HG03045 (cell line): ENCODE results near the gene ARMCX2.
A peak's percentile ranks its signal among the peaks of the same experiment; 100 is the strongest.
"Not testable (repeated sequence)": the region's sequence is repeated elsewhere in the genome, so short reads cannot be mapped to it uniquely, and the experiment has no call there.

ENCODE experiments used
- ATAC-seq: cut with Tn5 transposase; IDR thresholded peaks from one replicate; pipeline ENCODE4 v1.9.1; 2021; ENCODE audit warnings: mild to moderate bottlenecking, moderate library complexity; ENCODE audit not compliant: unreplicated experiment

ARMCX2 gene

DNA sequence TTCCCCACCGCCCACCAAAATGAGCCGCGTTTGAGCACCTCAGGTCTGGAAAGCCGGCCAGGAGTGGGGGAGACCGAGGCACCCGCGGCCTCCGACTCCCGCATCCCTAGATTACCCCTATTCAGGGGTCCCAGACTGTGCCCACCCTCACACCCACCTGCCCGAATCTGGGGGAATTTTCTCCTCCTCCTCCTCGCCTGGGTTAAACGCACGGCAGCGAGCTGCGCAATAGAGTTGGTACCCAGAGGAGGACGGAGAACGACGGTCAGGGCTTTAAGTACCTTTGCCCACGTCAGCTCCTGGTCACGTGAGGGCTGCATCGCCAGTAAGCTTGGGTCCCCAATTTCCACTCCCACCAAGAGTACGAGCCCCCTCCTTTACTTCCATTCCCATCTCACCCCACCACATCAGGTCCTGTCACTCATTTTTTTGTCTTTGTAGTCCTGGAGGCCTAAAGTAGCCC, at the start of gene ARMCX2:
ARMCX2 (minus strand) TSS at position 250 of the 463 bp plus-strand sequence. CDS start 2,262 bp downstream, outside the sequence.
- ATAC-seq, result no peak

DNA sequence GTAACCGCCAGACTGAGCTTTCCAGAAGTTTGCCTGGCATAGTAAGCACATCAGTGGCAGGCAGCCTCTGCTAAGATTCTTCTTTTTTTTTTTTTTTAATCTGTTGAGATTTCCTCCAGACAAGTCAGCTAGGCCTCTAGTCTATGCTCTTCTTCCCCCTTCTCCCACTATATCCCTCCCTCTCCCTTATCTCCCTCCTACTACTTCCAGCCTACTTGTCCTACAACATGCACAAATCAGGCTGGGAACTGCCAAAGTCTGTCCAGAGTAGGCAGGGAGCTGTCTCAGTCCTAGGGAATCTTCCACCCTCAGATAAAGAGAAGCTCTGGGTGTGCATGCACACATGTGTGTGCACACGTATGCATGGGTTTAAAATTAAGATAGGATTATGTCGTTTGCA, 49.7 kb upstream of the ARMCX2 start:
- ATAC-seq, result no peak

DNA sequence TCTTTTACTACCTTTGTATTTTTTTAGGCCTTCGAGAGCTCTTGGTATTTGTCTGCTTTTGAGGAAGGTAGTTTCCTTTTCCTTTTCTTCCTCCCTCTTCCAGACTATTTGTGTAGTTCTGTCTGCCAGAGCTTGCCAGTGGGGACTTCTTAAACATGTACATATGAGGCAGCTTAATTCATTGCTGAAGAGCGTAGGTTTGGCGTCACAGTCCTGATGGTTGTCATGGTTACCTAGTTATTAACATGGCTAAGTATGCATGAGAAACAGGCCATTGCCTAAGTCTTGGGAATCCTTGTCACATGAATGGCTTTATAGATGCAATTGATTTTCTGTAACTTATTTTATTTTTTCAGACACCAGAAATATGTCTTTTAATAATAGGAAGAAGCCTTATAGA, 48.5 kb upstream of the ARMCX2 start:
- no peak for ATAC-seq

DNA sequence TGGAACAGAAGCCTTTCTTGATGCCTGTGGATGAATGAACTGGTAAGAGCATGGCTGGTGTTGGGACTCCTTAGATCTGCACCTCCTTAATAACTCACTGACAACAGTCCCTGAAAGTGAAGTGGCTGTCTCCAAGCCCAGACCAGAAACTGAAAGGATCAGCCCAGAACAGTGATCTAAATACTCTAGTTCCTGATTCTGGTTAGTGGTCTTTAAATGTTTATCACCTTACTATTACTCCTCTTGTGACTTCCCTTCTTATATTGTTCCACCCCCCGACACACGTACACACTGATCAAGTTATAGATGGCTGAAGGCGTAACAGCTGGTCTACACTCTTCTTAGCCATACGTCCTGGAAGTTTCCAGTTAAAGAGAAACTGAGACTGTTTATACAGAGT, 33.8 kb upstream of the ARMCX2 start:
- no peak for ATAC-seq

DNA sequence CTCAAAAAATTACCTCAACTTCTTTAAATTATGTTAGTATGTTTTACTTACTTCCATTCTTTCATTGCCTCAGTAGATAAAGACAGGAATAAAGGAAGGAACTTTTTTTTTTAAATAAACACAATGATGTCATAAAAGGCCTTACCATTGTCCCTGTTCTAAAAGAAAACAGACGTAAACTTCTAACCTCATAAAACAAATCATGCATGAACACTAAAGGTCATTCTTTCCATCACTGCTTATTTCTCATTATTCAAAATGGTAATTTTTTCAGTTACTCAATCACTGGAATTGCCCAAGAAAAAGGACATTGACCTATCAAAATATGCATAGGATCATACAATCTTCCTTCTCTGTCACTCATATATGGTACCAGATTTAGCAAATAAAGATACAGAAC, 32.2 kb upstream of the ARMCX2 start:
- ATAC-seq, result no peak

DNA sequence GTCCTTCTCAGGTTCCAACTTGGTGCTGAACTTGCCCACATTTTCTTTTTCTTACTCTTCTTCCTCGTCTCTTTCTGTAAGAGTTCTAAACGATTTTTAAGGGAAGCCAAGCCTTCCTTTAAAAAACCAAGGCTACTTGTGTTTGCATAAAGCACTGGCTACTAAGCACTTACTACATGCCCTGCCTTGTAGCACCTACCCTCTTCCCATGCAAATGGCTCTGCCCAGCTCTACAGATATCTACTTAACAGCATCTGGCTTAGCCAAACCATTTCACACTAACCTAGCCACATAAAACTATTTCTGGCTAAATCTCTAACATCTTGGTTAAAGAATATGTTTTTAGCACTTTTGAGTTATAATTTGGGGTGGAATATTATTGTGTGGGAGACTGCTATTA, 26.9 kb upstream of the ARMCX2 start:
- no peak for ATAC-seq

DNA sequence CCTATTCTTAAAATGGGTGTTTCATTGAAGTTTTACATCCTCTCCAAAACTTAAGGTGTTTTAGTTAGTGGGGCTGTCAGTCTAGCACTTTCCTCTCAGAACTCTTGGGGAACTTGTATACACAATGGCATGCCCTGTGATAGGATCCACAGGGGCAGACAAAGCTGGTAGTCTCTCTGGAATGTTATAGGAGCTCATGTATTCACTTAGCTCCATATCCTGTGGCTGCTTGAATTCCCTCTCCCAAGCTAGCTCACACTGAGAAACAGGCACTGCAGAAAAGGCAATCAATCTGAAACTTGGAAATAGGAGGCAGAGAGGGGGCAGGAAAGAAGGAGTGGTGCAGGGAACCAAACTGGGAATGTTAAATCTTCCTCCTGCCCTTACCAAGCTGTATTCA, 26.3 kb upstream of the ARMCX2 start:
- no peak for ATAC-seq

DNA sequence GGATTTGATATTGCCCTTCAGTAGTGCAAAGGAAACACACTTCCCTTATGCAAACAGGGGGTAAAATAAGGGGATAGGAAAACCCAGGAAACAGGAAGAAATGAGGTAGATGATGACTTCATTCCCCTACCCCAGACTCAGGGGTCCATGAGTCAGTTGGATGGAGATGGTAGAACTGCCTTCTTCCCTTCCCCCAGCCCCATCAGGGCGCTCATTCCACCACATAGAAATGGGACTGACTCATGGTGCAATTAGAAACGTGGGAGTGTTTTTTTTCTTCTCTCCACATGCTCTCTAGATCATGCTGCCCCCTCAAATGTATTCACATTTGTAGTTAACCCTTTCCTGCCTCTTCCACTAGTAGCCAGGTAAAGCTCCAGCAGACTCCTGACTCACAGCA, 23.1 kb upstream of the ARMCX2 start:
- ATAC-seq, result no peak

DNA sequence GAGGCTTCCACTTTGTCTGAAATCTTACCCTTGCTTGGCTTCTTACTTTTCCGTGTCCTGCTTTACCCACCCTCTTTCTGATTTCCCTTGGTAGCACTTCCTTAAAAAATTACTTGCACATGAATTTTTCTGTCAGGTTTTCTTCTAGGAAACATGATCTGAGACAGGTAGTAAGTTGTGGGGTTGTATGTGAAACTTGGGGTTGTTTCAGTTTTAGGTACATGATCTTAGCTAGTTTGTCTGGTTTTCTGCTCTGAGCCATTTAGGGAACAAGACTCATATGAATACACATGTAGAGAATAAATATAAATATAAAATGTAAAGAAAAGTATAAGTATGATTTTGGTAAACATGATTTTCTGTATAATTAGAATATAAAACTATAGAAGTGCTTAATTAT, 17.4 kb upstream of the ARMCX2 start:
- ATAC-seq, result no peak

DNA sequence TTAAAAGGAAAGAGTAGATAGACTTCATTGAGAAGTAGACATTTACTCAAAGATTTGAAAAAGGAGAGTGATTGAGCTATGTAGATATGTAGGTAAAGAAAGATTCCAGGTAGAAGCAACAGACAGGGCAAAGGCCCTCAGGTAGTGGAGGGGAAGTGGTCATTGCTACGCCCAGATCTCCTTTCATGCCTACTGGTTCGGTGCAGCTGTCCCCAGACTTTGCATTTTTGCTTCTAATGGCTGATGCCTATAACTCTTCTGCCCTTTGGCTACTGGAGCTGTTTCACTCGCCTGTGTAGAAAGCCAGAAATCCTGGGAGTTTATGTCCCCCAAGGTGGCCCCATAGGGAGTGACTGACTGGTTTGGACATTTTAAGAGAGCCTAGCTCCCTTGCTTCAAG, 16.9 kb upstream of the ARMCX2 start:
- no peak for ATAC-seq

DNA sequence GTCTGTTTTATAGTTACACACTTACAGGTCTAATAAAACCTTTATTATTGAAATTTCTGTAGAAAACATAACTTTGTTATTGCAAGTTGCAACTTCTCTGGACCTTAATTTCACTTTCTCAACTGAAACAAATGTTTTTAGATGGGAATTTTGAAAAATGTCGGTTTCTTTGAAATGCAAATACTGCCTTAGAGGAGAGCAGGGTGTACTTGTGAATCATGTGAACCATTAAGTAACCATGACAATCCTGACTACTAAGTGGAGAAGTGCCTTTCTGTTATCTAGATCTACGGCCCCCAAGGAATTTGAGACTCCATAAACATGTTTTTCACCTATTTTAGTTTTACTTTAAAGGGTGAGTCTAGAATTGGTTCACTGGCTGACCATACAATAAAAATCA, 8.5 kb upstream of the ARMCX2 start:
- ATAC-seq, result no peak

DNA sequence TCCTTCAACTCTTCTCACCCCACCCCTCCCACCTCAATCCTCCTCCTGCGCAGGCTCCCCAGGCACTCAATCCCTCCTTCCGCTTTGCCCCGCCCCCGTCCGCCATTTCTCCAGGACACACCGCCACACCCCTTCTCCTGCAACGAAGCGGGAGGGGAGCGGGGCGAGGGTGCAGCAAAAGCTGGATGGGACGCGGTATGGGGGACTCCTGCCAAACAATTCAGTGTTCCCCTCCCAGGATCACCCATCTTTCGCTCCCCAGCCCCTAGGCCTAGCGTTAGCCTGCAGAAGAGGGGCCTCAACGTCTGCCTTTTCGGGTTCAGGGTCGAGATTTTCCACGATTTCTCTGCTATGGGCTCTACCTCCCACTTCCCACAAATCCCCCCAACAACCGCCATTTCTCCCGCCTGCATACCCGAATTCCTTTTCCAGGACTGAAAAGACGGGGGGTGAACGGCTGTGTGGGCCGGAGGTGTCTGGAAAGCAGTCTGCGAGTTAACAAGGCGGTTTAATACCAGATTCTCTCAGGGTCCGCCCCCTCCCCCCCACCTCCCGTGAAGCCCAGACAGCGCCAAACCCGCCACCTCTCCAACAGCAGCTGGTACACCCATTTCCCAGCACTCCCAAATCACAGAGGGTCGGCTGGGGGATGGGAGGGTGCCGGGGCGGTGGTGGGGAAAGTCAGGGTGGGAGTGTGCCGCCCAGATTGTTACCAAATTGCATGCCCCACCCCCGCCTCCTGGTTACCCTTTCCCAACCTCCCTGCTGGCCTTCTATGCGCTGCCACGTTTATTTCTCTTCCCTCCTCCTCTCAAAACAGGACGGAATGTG, 774 bp downstream of the ARMCX2 start:
- peak; percentile 77 for ATAC-seq

DNA sequence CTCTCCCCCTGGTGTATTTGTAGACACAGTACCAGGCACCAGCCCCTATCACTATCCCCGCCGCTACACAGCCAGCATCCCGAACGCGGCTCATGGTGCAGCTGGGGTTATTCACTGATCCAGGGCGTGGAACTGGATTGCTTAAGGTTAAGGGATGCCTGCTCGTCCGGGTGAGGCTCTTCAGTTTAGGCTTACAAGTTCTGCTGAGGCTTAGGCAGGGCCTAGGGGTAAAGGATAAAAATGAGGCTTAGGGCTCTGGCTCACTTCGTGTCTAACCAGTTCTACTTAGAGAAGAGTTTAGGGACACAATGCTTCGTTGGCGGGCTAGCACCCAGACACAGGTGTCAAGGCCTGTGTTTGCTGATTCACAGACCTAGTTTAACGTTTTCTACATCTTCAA, 2.2 kb downstream of the ARMCX2 start:
- ATAC-seq, result no peak

DNA sequence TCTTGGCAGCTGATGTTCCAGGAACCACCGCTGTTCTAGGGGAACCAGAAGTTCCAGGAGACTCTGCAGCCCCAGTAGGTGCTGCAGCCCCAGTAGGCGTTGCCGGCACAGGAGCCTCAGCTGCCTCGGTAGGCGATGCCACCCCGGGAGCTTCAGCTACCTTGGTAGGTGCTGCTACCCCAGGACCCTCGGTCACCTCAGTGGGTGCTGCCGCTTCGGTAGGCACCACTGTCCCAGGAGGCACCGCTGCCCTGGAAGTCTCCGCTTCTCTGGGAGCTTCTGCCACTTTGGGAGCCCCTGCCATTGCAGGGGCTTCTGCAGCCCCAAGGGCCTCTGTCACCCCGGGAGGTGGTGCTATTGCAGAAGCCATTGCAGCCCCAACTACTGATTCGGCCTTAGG, 2.8 kb downstream of the ARMCX2 start:
- no peak for ATAC-seq

DNA sequence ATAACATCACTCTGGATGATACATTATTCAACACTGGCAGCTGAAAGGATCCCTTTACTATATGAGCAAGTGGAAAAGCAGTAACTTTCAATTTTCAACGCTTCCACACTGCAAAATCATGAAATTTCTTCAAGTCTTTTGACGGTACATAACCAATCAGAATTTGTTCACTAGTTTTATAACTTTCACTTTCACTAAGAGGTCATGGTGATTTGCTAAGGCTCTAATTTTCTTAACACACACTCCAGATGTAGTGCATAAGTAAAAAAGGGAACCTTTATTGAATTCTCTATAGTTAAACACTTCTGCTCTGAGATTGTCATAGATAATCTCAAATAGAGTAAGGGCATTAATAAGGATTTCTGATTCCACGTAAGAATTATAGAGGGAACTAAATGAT, 4.1 kb downstream of the ARMCX2 start:
- no peak for ATAC-seq

DNA sequence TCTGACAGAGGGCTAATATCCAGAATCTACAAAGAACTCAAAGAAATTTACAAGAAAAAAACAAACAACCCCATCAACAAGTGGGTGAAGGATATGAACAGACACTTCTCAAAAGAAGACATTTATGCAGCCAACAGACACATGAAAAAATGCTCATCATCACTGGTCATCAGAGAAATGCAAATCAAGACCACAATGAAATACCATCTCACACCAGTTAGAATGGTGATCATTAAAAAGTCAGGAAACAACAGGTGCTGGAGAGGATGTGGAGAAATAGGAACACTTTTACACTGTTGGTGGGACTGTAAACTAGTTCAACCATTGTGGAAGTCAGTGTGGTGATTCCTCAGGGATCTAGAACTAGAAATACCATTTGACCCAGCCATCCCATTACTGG, 11.9 kb downstream of the ARMCX2 start:
- ATAC-seq, result not testable (repeated sequence)

DNA sequence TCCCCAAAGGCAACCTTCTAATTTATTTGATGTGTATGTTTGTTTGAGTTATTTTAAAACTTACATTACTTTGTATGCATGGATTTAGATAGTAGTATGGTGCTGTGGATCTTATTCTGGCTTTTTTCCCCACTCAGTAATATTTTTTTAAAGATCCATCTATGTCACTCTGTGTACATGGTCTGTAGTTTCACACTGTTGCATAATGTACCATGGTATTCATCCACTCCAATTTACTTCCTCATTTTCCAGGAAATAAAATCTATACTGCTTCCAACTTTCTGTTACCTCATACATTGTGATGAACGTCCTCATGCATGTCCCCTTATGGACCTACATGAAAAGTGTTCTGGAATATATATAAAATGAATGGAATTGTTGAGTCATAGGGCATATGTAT, 17.6 kb downstream of the ARMCX2 start:
- no peak for ATAC-seq

DNA sequence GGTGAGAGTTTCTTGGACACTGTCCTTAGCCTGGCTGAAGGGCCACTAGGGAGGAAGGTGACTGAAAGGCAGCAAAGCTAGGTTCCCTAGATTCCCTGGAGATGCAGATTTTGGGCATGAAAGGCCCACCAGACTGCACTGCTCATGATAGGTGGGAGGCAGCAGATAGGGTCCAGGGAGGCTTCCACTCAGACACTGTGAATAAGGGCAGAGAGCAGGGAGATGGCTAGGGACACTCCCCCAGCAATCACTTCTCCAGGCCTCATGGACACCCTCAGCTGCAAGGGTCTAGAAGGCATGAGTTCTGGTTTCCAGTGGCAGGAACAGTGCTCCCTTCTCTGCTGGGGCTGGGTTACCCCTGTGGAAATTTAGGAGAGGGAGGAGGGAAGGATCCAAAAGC, 20.1 kb downstream of the ARMCX2 start:
- ATAC-seq, result no peak

DNA sequence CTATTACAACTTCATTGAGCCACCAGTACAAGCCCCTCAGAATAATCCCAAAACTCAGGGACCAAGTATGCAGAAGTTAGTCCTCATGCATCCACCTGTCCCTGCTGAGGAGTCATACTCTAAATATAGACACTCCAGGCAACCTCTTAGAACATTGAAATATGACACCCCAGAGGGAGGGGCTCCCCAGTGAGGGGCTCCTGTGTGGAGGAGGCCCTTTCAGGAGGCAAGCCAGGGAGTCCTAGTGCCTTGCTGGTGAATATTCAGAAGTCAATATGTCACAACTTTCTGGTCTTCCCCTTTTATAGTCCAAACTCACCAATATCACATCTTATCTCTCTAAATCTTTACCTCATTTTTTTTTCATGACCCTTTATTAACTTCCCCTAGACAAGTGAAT, 40.3 kb downstream of the ARMCX2 start:
- no peak for ATAC-seq

DNA sequence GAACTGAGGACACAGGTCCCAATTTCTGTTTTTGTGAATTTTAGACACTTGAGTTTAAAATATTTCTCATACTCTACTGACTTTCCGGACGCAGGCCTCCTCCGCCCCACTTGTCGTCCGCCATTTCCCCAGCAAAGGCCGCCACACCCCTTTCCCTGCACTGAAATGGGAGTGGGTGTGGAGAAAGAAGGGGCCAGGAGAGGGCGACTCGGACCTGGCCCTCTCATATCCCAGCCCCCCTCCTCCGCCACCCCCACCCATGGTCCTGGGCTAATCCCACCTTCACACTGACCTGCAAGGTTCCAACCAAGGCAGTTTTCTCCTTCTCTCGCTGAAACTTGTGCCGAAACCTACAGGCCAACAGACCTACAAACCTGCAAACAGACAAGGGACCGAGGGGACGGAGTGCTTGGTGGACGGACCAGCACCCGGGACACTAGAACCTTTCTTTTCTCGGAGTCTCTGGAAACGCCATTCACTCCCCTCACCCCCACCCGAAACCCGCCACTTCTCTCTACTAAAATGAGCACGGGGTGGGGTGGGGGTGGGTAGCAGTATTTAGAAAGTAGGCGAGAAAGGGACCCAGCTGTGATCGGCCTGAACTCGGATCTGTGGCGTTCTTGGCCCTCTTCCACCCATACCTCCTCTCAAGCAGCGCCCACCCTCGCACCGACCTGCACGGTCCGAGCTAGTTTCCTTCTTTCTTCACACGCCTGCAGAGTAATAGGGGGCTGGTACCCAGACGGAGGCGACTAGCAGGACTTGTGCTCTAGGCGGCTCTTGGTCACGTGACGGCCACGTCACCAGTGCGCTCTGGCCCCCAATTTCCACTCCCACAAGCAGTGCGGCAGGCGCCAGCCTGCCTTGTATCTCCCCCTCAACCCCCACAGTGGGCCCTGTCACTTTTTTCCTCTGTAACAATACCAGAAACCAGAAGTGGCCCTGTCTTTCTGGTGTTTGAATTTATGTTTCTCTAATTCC, 42.1 kb downstream of the ARMCX2 start, which contains the start of gene ARMCX6:
ARMCX6 (minus strand) TSS at position 790 of the 981 bp plus-strand sequence. CDS start 1,380 bp downstream, outside the sequence.
- ATAC-seq, result peak; percentile 96

DNA sequence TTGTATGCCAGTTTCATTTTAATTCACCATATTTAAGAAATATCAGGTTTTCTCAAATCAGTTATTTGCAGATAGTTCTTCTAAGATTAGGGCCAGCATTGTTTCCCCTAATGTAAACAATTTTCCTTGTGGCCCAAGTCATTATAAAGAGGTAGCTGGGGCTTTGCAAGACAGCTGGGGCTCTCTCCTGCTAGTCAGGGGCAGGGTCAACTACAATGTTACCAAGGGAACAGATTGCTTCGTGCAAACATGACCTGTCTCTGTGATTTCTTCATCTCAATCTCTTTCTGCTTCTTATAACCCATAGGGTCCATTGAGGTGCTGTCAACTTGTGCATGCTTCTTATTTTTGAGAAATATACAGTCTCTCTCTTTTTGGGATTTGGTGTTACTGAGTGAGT, 53.9 kb downstream of the ARMCX2 start:
- ATAC-seq, result no peak
